Measurements from ENCODE around the gene STXBP5.

The STXBP5 gene

GRCh38 chr6:147204060-147204785 lies at the start of gene STXBP5:
STXBP5 (plus strand) TSS chr6:147204417; CDS start chr6:147204533, 116 bp downstream.
- peak in 2 of 3 donors; percentile 2 to 3 for DNase-seq (ENCODE audit: low read depth in 3 of 3, low spot score in 1 of 3)

GRCh38 chr6:147154454-147154853 lies 49.8 kb upstream of the STXBP5 start:
- no peak for DNase-seq (ENCODE audit: low read depth in 3 of 3, low spot score in 1 of 3)

GRCh38 chr6:147156218-147156617 lies 48.0 kb upstream of the STXBP5 start:
- DNase-seq (ENCODE audit: low read depth in 3 of 3, low spot score in 1 of 3): no peak

- DNase-seq (ENCODE audit: low read depth in 3 of 3, low spot score in 1 of 3): no peak
Measured at GRCh38 chr6:147156799-147157382, 47.3 kb upstream of the STXBP5 start.

GRCh38 chr6:147157930-147158329 lies 46.3 kb upstream of the STXBP5 start:
- no peak for DNase-seq (ENCODE audit: low read depth in 3 of 3, low spot score in 1 of 3)

- DNase-seq (ENCODE audit: low read depth in 3 of 3, low spot score in 1 of 3): no peak
Measured at GRCh38 chr6:147158881-147159280, 45.3 kb upstream of the STXBP5 start.

GRCh38 chr6:147159536-147160374 lies 44.5 kb upstream of the STXBP5 start:
- DNase-seq (ENCODE audit: low read depth in 3 of 3, low spot score in 1 of 3): no peak

GRCh38 chr6:147160593-147160992 lies 43.6 kb upstream of the STXBP5 start:
- no peak for DNase-seq (ENCODE audit: low read depth in 3 of 3, low spot score in 1 of 3)

- no peak for DNase-seq (ENCODE audit: low read depth in 3 of 3, low spot score in 1 of 3)
Measured at GRCh38 chr6:147161253-147161973, 42.8 kb upstream of the STXBP5 start.

GRCh38 chr6:147161974-147162495 lies 42.2 kb upstream of the STXBP5 start:
- no peak for DNase-seq (ENCODE audit: low read depth in 3 of 3, low spot score in 1 of 3)

GRCh38 chr6:147164761-147165160 lies 39.5 kb upstream of the STXBP5 start:
- no peak for DNase-seq (ENCODE audit: low read depth in 3 of 3, low spot score in 1 of 3)

GRCh38 chr6:147166360-147166944 lies 37.8 kb upstream of the STXBP5 start:
- no peak for DNase-seq (ENCODE audit: low read depth in 3 of 3, low spot score in 1 of 3)

- DNase-seq (ENCODE audit: low read depth in 3 of 3, low spot score in 1 of 3): no peak
Measured at GRCh38 chr6:147166992-147167391, 37.2 kb upstream of the STXBP5 start.

GRCh38 chr6:147167576-147168461 lies 36.4 kb upstream of the STXBP5 start:
- no peak for DNase-seq (ENCODE audit: low read depth in 3 of 3, low spot score in 1 of 3)

- DNase-seq (ENCODE audit: low read depth in 3 of 3, low spot score in 1 of 3): no peak
Measured at GRCh38 chr6:147169529-147169928, 34.7 kb upstream of the STXBP5 start.

GRCh38 chr6:147170269-147170668 lies 33.9 kb upstream of the STXBP5 start:
- no peak for DNase-seq (ENCODE audit: low read depth in 3 of 3, low spot score in 1 of 3)

GRCh38 chr6:147173140-147173539 lies 31.1 kb upstream of the STXBP5 start:
- DNase-seq (ENCODE audit: low read depth in 3 of 3, low spot score in 1 of 3): no peak

- no peak for DNase-seq (ENCODE audit: low read depth in 3 of 3, low spot score in 1 of 3)
Measured at GRCh38 chr6:147173675-147174308, 30.4 kb upstream of the STXBP5 start.

GRCh38 chr6:147176795-147177194 lies 27.4 kb upstream of the STXBP5 start:
- no peak for DNase-seq (ENCODE audit: low read depth in 3 of 3, low spot score in 1 of 3)

Data from stimulated activated CD4-positive, alpha-beta T cell treated with anti-CD3 and anti-CD28 coated beads, TNF-alpha, amount 100 ng/mL, for 1 hour (primary cell).